GM12878 (cell line): Measurements from ENCODE around the gene TCERG1L. TPM values are rescaled to one million over a fixed set of nuclear protein-coding genes. Genes with fewer than 3 reads are reported as not detected.

Source experiments
- ATAC-seq: fragments of 200-7000 bp; cut with Tn5 transposase; 3 replicates; pipeline ENCODE4 v1.9.1; 2020; ENCODE audit warnings: mild to moderate bottlenecking, moderate library complexity
- BruUV-seq: library from RNA; stranded (reverse); fragments of 400-500 nt; replicated peaks from 2 replicates; lab custom pipeline; 2021; lab: Mats Ljungman, UMichigan
- CTCF ChIA-PET: fragments of 300-600 bp; sonication (Branson Sonifier 250); formaldehyde crosslinking; extraction: SDS; loops from one replicate; lab custom pipeline; 2021; ENCODE audit warnings: inconsistent platforms; lab: Yijun Ruan, JAX
- POLR2A ChIA-PET: fragments of 350-600 bp; formaldehyde crosslinking; extraction: SDS; loops from one replicate; lab custom pipeline; 2021; ENCODE audit warnings: inconsistent platforms; lab: Charles Lee
- RAD21 ChIA-PET: fragments of 300-600 bp; sonication (Branson Sonifier 250); formaldehyde crosslinking; loops from one replicate; lab custom pipeline; 2023; ENCODE audit warnings: antibody characterized with exemption; ENCODE audit not compliant: unreplicated experiment; lab: Charles Lee
- SMC1A ChIA-PET: fragments of 300-600 bp; sonication (Branson Sonifier 250); formaldehyde crosslinking; loops from one replicate; lab custom pipeline; 2023; ENCODE audit not compliant: unreplicated experiment, uncharacterized antibody; lab: Charles Lee
- DNase-seq: peaks from one replicate; pipeline ENCODE4 v3.0.0-alpha.2; 2011; ENCODE audit warnings: low read depth, low spot score
- FAIRE-seq: peaks from 3 replicates; lab custom pipeline; 2011; peaks lifted over from hg19 to GRCh38; lab: Jason Lieb, UNC
- H2AFZ ChIP-seq: 2 replicates; pipeline ENCODE4 v1.6.0; 2011; ENCODE audit warnings: low read depth, low read length, control low read depth; ENCODE audit not compliant: control insufficient read depth
- H3K27ac ChIP-seq: 2 replicates; pipeline ENCODE4 v1.5.1; 2011; ENCODE audit warnings: control low read depth; ENCODE audit not compliant: control insufficient read depth, insufficient read depth
- H3K27me3 ChIP-seq, 2 experiments: replicated peaks in 1 of 2; 2 replicates each; pipeline versions ENCODE4 v1.6.0 to v1.6.1; 2011; ENCODE audit warnings: low read length in 1 of 2; ENCODE audit not compliant: control insufficient read depth in 2 of 2, insufficient read depth in 2 of 2
- H3K36me3 ChIP-seq, 2 experiments: 2 replicates each; pipeline ENCODE4 v1.5.1; 2011; ENCODE audit warnings: low read length in 1 of 2; ENCODE audit not compliant: control insufficient read depth in 2 of 2, insufficient read depth in 2 of 2
- H3K4me1 ChIP-seq: 2 replicates; pipeline ENCODE4 v1.6.1; 2011; ENCODE audit warnings: mild to moderate bottlenecking, low read length, moderate library complexity, mixed read lengths; ENCODE audit not compliant: control insufficient read depth, insufficient read depth
- H3K4me2 ChIP-seq: 2 replicates; pipeline ENCODE4 v1.6.0; 2011; ENCODE audit warnings: control low read depth; ENCODE audit not compliant: control insufficient read depth, insufficient read depth
- H3K4me3 ChIP-seq: fragments of 200-600 bp; sonication (generic); 2 replicates; pipeline ENCODE4 v1.5.1; 2016
- H3K79me2 ChIP-seq: 2 replicates; pipeline ENCODE4 v1.6.0; 2011; ENCODE audit warnings: low read length; ENCODE audit not compliant: control insufficient read depth, insufficient read depth
- H3K9ac ChIP-seq: 2 replicates; pipeline ENCODE4 v1.8.0; 2011; ENCODE audit warnings: low read length, control low read depth, mixed read lengths; ENCODE audit not compliant: control insufficient read depth, insufficient read depth
- H3K9me3 ChIP-seq: replicated peaks from 3 replicates; pipeline ENCODE4 v1.5.1; 2011; ENCODE audit warnings: mild to moderate bottlenecking, low read length; ENCODE audit not compliant: control insufficient read depth, insufficient read depth
- H4K20me1 ChIP-seq: 2 replicates; pipeline ENCODE4 v1.6.0; 2011; ENCODE audit not compliant: control insufficient read depth, insufficient read depth
- BRCA1 ChIP-seq: IDR thresholded peaks from 2 replicates; pipeline ENCODE4 v1.6.1; 2011; ENCODE audit warnings: low read depth, low read length, improper control_type of control experiment
- CBX5 ChIP-seq: sonication (generic); IDR thresholded peaks from 2 replicates; pipeline ENCODE4 v1.6.1; 2016; ENCODE audit warnings: low read depth, moderate library complexity, mild to moderate bottlenecking, inconsistent platforms
- EZH2 ChIP-seq: IDR thresholded peaks from 2 replicates; pipeline ENCODE4 v1.6.1; 2012; ENCODE audit warnings: low read depth, mild to moderate bottlenecking, control low read depth, inconsistent platforms, low read length, borderline replicate concordance; ENCODE audit not compliant: control insufficient read depth
- NFXL1 ChIP-seq: fragments of 450-650 bp; IDR thresholded peaks from 2 replicates; pipeline ENCODE4 v1.6.1; 2017; ENCODE audit warnings: antibody characterized with exemption, mild to moderate bottlenecking, borderline replicate concordance
- PBX3 ChIP-seq: IDR thresholded peaks from 2 replicates; pipeline ENCODE4 v1.6.1; 2011; ENCODE audit warnings: mild to moderate bottlenecking, low read depth, low read length, moderate library complexity; ENCODE audit not compliant: insufficient replicate concordance
- RB1 ChIP-seq: fragments of 450-650 bp; formaldehyde crosslinking; IDR thresholded peaks from 2 replicates; pipeline ENCODE4 v1.6.1; 2017; ENCODE audit warnings: mild to moderate bottlenecking, borderline replicate concordance
- RELB ChIP-seq: fragments of 450-650 bp; IDR thresholded peaks from 2 replicates; pipeline ENCODE4 v1.6.1; 2017; ENCODE audit warnings: low read depth, mild to moderate bottlenecking, moderate library complexity
- SMAD5 ChIP-seq: IDR thresholded peaks from 2 replicates; pipeline ENCODE4 v1.6.1; 2016; ENCODE audit warnings: antibody characterized with exemption, low read depth
- SREBF1 ChIP-seq: IDR thresholded peaks from 2 replicates; pipeline ENCODE4 v1.6.1; 2012; ENCODE audit warnings: mild to moderate bottlenecking, low read length
- STAT3 ChIP-seq: IDR thresholded peaks from 2 replicates; pipeline ENCODE4 v1.6.1; 2011; ENCODE audit warnings: low read depth, low read length, improper control_type of control experiment
- TARDBP ChIP-seq: IDR thresholded peaks from 2 replicates; pipeline ENCODE4 v1.6.1; 2016; ENCODE audit warnings: borderline replicate concordance
- YBX1 ChIP-seq: fragments of 450-650 bp; IDR thresholded peaks from 2 replicates; pipeline ENCODE4 v1.6.1; 2016; ENCODE audit warnings: antibody characterized with exemption
- ZBTB40 ChIP-seq: fragments of 450-650 bp; IDR thresholded peaks from 2 replicates; pipeline ENCODE4 v1.6.1; 2016; ENCODE audit warnings: mild to moderate bottlenecking, moderate library complexity, borderline replicate concordance
- ZZZ3 ChIP-seq: IDR thresholded peaks from 2 replicates; pipeline ENCODE4 v1.6.1; 2011; ENCODE audit warnings: low read depth; ENCODE audit not compliant: control insufficient read depth, insufficient read length
- WGBS: methylation state at CpG from one replicate; pipeline ENCODE4 v1.1.6; 2016; ENCODE audit warnings: low lambda C conversion rate; ENCODE audit not compliant: insufficient replicate concordance, insufficient coverage; ENCODE audit errors: missing lambda C conversion rate; 5-methylcytosine and 5-hydroxymethylcytosine counted together
- in situ Hi-C: fragments of 300-500 bp; cut with MboI; formaldehyde crosslinking; loops from 9 replicates; pipeline ENCODE4 v1.14.3; 2018; ENCODE audit warnings: mixed read lengths
- intact Hi-C: fragments of 100-400 bp; cut with micrococcal nuclease; formaldehyde crosslinking; loops from one replicate; pipeline ENCODE4 v1.14.2; 2022; ENCODE audit not compliant: unreplicated experiment
- polyA plus RNA-seq, 11 experiments: library from polyadenylated mRNA; depleted of rRNA in 4 of 11; unstranded in 6 of 11; stranded (reverse) in 5 of 11; fragments of >200 nt; fragmentation: Nextera tagmentation in 4 of 11; fragmentation: Illumina TruSeq in 1 of 11; extraction: Ambion mirVana in 4 of 11; extraction: Trizol in 1 of 11; gene quantifications; 1 replicate in 1 of 11; 2 replicates in 10 of 11; pipeline versions ENCODE4 v1.2.1 to v1.2.3, GENCODE V29; 2011 to 2016; ENCODE audit warnings: inconsistent platforms in 2 of 11, missing spikeins in 2 of 11, low read depth in 1 of 11
- total RNA-seq, 4 experiments: library from RNA; depleted of rRNA in 3 of 4; stranded (reverse); fragments of >200 nt in 3 of 4; fragmentation: Illumina TruSeq in 1 of 4; extraction: Trizol in 1 of 4; gene quantifications; 2 replicates each; pipeline versions ENCODE4 v1.2.1 to v1.2.3, GENCODE V29; 2013 to 2021

Gene TCERG1L
- total and polyA plus RNA-seq, 10 of the 15 experiments (the other 5 are each of a cell fraction or from before 2014, with no cell fraction given) = not detected

GRCh38 chr10:131078131-131078881, 233.2 kb downstream of the TCERG1L start:
- DNase-seq = no peak
- no peak overlapping the region for H3K4me3 ChIP-seq
- RAD21 ChIA-PET = no interaction called here
- H4K20me1 ChIP-seq = no peaks in the 10 kb centered on the region
- intact Hi-C loops = no loop called here
- no peaks in the 10 kb centered on the region for H3K36me3 ChIP-seq
- H3K79me2 ChIP-seq = no peaks in the 10 kb centered on the region
- ATAC-seq = no peak
- FAIRE-seq = no peak
- POLR2A ChIA-PET = no interaction called here
- H2AFZ ChIP-seq = no peak overlapping the region
- in situ Hi-C loops = no loop called here
- no peaks in the 10 kb centered on the region for H3K27me3 ChIP-seq
- SMC1A ChIA-PET = no interaction called here
- 34% methylated on average over 18 of the region's 18 CpGs for WGBS
- H3K4me1 ChIP-seq = no peaks in the 10 kb centered on the region
- no peak overlapping the region for H3K9ac ChIP-seq
- no peak overlapping the region for H3K4me2 ChIP-seq
- H3K9me3 ChIP-seq = no peaks in the 10 kb centered on the region; the same call in 1 of the 3 replicates
- BruUV-seq = no TSS peak
- CTCF ChIA-PET = no interaction called here
- H3K27ac ChIP-seq = no peak overlapping the region
- TF ChIP-seq NFXL1 = no peak
- TF ChIP-seq CBX5 = no peak
- TF ChIP-seq RELB = no peak
- TF ChIP-seq ZBTB40 = no peak
- TF ChIP-seq YBX1 = no peak
- no peak for TF ChIP-seq SMAD5
- TF ChIP-seq PBX3 = no peak
- TF ChIP-seq SREBF1 = no peak
- no peak for TF ChIP-seq STAT3
- TF ChIP-seq EZH2 = no peak
- TF ChIP-seq RB1 = no peak
- no peak for TF ChIP-seq ZZZ3
- TF ChIP-seq TARDBP = no peak
- no peak for TF ChIP-seq BRCA1
